IPS-18a (cell line): Measurements from ENCODE around the gene ARHGAP22.
"Not testable (repeated sequence)": the region's sequence is repeated elsewhere in the genome, so short reads cannot be mapped to it uniquely, and the experiment has no call there.

Source experiments
- H3K27ac ChIP-seq: one replicate; pipeline ENCODE4 v1.5.1; 2013; ENCODE audit warnings: low read length
- H3K27me3 ChIP-seq: one replicate; pipeline ENCODE4 v1.6.1; 2013; ENCODE audit warnings: mild to moderate bottlenecking, low read length; ENCODE audit not compliant: control insufficient read depth, insufficient read depth
- H3K36me3 ChIP-seq: one replicate; pipeline ENCODE4 v1.6.1; 2013; ENCODE audit warnings: low read depth, low read length; ENCODE audit not compliant: control insufficient read depth
- H3K4me1 ChIP-seq: one replicate; pipeline ENCODE4 v1.6.1; 2013; ENCODE audit warnings: low read depth, low read length; ENCODE audit not compliant: control insufficient read depth
- H3K4me3 ChIP-seq: one replicate; pipeline ENCODE4 v1.5.1; 2013; ENCODE audit warnings: low read length
- H3K9ac ChIP-seq: one replicate; pipeline ENCODE4 v1.6.1; 2013; ENCODE audit warnings: mild to moderate bottlenecking, low read length, moderate library complexity
- H3K9me3 ChIP-seq: one replicate; pipeline ENCODE4 v1.6.1; 2013; ENCODE audit warnings: low read depth, low read length; ENCODE audit not compliant: control insufficient read depth

Gene ARHGAP22

DNA sequence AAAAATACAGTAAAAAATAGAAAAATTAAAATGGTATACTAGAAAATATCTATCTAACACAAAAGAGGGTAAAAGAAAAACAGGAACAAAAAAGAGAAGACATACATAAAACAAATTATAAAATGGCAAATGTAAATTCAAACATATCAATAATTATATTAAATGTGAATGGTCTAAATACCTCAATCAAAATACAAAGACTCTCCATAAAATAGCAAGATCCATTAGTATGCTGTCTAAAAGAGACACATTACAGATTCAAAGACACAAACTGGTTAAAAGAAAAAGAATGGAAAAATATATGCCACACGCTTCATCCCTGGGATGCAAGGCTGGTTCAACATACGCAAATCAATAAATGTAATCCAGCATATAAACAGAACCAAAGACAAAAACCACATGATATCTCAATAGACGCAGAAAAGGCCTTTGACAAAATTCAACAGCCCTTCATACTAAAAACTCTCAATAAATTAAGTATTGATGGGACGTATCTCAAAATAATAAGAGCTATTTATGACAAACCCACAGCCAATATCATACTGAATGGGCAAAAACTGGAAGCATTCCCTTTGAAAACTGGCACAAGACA is 36.3 kb upstream of the ARHGAP22 start:
- not testable (repeated sequence) for H3K4me1 ChIP-seq, H3K27ac ChIP-seq, H3K9ac ChIP-seq, H3K27me3 ChIP-seq, H3K9me3 ChIP-seq, H3K36me3 ChIP-seq, H3K4me3 ChIP-seq

DNA sequence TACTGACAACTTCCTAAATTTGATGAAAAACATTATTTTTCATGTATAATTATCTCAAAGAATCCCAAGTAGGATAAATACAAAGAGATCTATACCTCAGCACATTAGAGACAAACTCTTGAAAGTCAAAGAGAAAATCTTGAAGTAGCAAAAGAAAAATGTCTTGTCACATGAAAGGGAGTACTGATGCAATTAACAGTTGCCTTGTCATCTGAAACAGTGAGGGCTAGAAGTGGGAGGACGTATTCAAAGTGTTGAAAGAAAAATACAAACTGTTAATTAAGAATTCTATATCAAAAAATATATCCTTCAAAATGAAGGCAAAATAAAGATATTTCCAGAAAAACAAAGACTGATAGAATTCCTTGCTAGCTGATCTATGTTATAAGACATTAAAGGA is 35.5 kb upstream of the ARHGAP22 start:
- no peaks in the 10 kb centered on the region for H3K9me3 ChIP-seq
- H3K4me3 ChIP-seq: no peak overlapping the region
- no peak overlapping the region for H3K27ac ChIP-seq
- H3K36me3 ChIP-seq: no peaks in the 10 kb centered on the region
- H3K9ac ChIP-seq: no peak overlapping the region
- no peaks in the 10 kb centered on the region for H3K4me1 ChIP-seq
- H3K27me3 ChIP-seq: no peaks in the 10 kb centered on the region

DNA sequence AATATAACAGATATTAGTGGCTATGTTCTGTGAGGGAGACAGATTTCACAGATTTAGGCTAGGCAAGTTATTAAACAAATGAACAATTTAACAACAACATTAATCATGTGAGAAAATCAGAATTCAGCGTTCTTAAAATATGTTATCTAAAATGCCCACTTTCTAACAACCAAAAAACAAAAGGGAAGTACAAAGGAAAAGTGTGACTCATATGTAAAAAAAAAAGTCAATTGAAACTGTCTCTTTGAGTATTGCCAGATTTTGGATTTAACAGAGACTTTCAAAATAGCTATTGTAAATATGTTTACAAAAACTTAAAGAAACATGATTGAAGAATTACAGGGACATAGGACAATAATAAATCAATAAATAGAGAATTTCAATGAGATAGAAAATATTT is 34.8 kb upstream of the ARHGAP22 start:
- no peak overlapping the region for H3K9ac ChIP-seq
- H3K4me1 ChIP-seq: no peaks in the 10 kb centered on the region
- H3K4me3 ChIP-seq: no peak overlapping the region
- H3K36me3 ChIP-seq: no peaks in the 10 kb centered on the region
- no peak overlapping the region for H3K27ac ChIP-seq
- no peaks in the 10 kb centered on the region for H3K9me3 ChIP-seq
- no peaks in the 10 kb centered on the region for H3K27me3 ChIP-seq

DNA sequence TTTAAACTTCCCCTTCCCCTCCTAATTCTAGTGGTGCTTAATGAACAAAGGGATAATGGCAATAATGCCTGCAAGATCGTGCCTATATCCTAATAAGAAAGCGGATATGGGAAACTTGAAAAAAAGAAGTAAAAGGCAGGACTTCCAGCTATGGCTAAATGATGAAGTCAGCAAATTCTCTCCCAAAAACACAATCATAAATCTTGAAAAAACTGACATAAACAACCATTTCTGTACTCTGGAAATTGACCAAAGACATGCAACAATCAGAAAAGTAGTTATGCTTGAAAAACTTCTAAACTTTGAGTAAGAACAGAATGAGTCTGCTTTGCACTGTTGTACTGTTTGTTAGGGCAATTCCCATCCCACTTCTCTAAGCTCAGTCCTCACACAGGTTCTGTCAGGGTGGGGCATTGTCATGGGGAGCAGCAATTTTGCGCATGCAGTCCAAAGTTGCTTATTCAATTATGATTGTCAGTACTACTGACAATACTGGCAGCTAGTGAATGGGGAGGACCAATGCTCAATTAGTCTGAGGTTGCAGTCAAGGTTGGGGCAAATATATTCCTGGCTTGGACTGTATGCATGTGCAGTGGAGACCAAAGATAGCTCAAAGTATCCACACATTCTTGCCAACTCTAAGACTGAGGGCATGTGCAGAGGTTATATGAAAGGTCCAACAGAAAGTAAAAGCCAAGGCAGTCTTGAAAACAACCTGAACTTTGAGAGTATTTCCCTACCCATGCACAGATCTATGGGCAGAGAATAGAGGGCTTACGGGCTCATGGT is 34.1 kb upstream of the ARHGAP22 start:
- Histone ChIP-seq H3K9me3 (no peaks in the 10 kb centered on the region), H3K27ac (no peak overlapping the region), H3K4me1 (no peaks in the 10 kb centered on the region), H3K36me3 (no peaks in the 10 kb centered on the region), H3K27me3 (no peaks in the 10 kb centered on the region), H3K9ac (no peak overlapping the region), H3K4me3 (no peak overlapping the region)

DNA sequence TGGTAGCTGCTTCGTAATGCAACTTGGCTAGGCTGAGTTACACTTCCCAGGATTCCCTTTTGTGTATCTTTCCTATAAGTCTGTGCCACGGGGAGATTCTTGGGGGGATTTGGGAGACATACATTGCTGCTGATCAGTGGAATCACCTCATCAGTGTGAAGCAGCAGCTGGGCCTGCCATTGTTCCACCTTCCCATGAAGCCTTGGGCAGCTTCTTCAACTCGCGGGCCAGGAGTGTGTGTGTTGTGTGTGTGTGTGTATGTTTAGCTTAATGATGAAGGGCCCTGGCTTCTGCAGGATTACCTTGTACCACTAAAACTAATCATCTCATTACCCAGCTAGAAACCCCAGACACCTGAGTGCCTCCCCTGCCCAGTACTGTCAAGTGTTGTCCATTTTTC is 33.3 kb upstream of the ARHGAP22 start:
- Histone ChIP-seq H3K9me3 (no peaks in the 10 kb centered on the region), H3K9ac (no peak overlapping the region), H3K4me1 (no peaks in the 10 kb centered on the region), H3K4me3 (no peak overlapping the region), H3K36me3 (no peaks in the 10 kb centered on the region), H3K27me3 (no peaks in the 10 kb centered on the region), H3K27ac (no peak overlapping the region)

DNA sequence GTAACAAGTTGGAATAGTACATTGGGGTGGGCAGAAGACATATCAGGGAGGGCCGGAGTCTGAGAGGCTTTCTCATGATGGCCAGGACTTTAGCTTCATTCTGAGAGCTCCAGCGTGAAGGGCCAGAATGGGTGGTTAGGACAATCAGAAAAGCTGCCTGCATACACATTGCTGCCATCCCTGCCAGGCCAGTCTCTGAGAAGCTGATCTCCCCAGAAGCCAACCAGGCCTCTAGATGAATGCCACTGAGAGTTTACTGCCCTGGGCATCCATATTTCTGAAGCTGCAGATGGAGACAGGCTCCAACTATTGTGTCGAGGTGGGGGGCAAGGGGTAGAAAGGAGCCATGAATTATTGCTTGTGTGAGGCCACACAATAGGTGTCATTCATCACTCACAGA is 32.0 kb upstream of the ARHGAP22 start:
- no peak overlapping the region for H3K27ac ChIP-seq
- H3K9me3 ChIP-seq: no peaks in the 10 kb centered on the region
- H3K4me3 ChIP-seq: no peak overlapping the region
- H3K27me3 ChIP-seq: no peaks in the 10 kb centered on the region
- H3K9ac ChIP-seq: no peak overlapping the region
- H3K36me3 ChIP-seq: no peaks in the 10 kb centered on the region
- H3K4me1 ChIP-seq: no peaks in the 10 kb centered on the region

DNA sequence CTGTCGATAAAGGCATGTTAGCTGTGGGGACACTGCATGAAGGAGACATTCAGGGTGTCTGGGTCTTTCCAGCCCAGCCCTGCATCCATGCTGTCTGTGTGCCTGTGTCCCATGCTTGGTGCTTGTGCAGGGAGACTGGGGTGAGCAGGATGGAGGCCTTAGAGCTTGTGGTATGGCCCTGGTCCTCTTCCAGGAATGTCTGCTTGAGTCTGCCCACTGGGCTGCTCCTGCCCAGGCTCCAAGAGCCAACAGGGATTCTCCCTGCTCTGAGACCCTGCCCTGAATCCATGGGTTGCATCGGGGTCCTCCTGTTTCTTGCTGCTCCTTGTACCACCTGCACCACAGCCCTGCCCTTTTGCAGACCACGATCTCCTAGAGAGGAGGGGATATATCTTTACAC is 31.4 kb upstream of the ARHGAP22 start:
- H3K36me3 ChIP-seq: no peaks in the 10 kb centered on the region
- H3K27ac ChIP-seq: no peak overlapping the region
- H3K27me3 ChIP-seq: no peaks in the 10 kb centered on the region
- H3K4me1 ChIP-seq: no peaks in the 10 kb centered on the region
- no peaks in the 10 kb centered on the region for H3K9me3 ChIP-seq
- no peak overlapping the region for H3K9ac ChIP-seq
- H3K4me3 ChIP-seq: no peak overlapping the region

DNA sequence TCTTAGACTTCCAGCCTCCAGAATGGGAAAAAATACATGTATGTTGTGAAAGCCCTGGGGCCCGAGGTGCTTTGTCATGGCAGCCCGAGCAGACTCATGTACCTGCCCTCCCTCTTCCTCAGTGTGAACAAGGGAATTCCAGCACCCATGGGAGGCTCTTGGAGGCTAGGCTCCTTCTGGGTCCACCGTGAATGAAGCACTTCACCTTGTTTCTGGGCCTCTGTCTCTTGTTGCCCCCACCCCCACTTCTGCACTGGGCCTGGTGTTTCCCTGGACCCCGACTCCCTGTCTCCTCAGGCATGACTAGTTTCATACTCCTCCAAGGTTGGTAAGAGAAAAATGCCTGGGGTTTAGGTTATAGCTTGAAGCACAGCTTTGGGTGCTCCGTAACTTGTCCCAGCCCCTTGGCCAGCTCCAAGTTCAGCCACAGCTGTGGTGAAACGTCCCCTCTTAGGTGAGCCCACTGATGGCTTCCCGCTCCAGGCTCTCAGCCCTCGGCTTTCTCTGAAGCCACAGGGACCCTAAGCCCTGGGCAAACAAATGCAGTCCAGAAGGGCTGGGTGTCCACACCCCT is 30.2 kb upstream of the ARHGAP22 start:
- no peaks in the 10 kb centered on the region for H3K9me3 ChIP-seq
- no peak overlapping the region for H3K4me3 ChIP-seq
- H3K4me1 ChIP-seq: no peaks in the 10 kb centered on the region
- no peaks in the 10 kb centered on the region for H3K36me3 ChIP-seq
- H3K27ac ChIP-seq: no peak overlapping the region
- H3K9ac ChIP-seq: no peak overlapping the region
- H3K27me3 ChIP-seq: no peaks in the 10 kb centered on the region

DNA sequence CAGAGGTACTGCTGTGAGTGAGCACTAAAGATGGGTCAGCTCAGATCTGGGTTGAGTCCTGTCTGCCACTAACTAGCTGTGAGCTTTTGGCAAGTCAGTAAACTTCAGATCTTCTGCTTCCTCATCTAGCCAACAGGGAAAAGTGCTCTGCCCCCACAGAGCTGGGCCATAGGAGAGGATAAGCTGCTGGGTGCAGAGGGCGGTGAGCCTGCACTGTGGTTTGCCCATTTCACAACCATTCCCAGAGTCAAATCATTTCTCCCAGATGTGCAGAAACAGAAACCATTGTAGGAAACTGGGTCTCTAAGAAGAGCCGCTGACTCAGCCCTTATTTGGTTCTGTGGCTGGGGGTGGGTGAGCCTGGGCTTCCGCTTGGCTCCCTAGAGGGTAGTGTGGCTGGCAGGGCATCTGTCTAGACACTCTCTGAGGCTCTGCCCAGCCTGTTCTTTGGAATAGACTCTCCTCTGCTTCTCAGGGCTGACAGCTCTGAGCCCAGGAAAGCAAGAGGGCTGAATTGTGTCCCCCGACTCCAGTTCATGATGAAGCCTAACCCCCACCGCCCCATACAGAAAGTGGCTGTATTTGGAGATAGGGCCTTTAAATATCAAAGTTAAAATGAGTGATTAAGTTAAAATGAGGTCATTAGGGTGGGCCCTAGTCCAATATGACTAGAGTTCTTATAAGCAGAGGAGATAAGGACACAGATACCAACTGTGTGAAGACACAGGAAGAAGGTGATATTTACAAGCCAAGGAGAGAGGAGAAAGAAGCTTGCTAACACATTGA is 29.5 kb upstream of the ARHGAP22 start:
- H3K9ac ChIP-seq: no peak overlapping the region
- no peaks in the 10 kb centered on the region for H3K9me3 ChIP-seq
- no peak overlapping the region for H3K27ac ChIP-seq
- no peaks in the 10 kb centered on the region for H3K27me3 ChIP-seq
- H3K36me3 ChIP-seq: no peaks in the 10 kb centered on the region
- no peaks in the 10 kb centered on the region for H3K4me1 ChIP-seq
- no peak overlapping the region for H3K4me3 ChIP-seq

DNA sequence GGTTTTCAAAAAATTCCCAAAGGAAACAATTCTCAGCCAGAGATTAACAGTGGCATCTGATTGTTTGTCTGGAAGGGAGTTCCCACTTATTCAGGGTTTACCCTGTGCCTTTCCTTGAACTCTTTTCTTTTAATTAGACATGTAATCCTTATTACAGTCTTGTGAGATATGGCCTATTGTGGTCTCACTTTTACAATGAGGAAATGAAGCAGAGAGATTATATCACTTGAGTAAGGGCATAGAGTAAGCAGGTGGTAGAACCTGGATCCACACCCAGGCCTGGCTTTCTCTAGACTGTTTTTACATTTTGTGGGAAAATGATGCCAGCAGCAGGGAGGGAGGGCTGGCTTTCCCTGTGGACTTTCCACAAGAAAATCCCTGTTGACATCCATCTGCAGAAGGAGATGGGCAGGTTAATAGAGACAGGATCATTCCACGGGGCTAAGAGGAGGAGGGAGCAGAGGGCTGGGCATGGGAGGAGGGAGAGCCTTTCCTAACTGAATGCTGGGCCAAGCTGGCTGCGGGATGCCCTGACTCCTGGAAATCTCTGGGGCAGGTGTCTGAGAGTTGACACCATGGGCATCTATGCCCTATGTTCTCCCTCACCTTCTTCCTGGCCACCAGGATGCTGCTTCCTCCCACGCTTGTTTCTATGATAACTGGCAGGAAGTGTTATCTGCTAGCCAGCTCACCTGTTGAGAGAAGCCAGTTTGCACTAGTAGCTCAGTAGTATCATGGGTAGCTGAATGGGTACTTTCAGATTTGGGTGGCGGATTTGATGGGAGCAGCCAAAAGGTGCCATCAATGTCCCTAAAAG is 28.7 kb upstream of the ARHGAP22 start:
- Histone ChIP-seq H3K9me3 (no peaks in the 10 kb centered on the region), H3K4me3 (no peak overlapping the region), H3K27me3 (no peaks in the 10 kb centered on the region), H3K36me3 (no peaks in the 10 kb centered on the region), H3K9ac (no peak overlapping the region), H3K27ac (no peak overlapping the region), H3K4me1 (no peaks in the 10 kb centered on the region)

DNA sequence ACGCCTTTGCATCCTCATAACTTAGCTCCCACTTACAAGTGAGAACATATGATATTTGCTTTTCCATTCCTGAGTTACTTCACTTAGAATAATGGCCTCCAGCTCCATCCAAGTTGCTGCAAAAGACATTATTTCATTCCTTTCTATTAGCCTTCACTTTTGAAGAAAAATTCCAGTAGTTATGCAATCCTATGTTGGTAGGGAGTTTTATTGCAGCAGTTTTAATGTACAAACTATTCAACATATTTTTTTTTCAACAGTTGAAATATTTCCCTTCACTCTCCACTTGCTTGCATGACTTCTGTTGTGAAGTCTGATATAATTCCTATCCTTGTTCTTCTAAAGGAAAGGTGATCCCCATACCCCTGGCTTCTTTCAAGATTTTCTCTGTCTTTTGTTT is 27.3 kb upstream of the ARHGAP22 start:
- Histone ChIP-seq H3K9me3 (no peaks in the 10 kb centered on the region), H3K4me3 (no peak overlapping the region), H3K27ac (no peak overlapping the region), H3K9ac (no peak overlapping the region), H3K36me3 (no peaks in the 10 kb centered on the region), H3K4me1 (no peaks in the 10 kb centered on the region), H3K27me3 (no peaks in the 10 kb centered on the region)
